Kidney capillary endothelial cell (primary cell): ENCODE data around the gene TRMT44.
"Not testable (repeated sequence)": the region's sequence is repeated elsewhere in the genome, so short reads cannot be mapped to it uniquely, and the experiment has no call there.

ENCODE experiments used
- DNase-seq: peaks from one replicate; pipeline ENCODE4 v3.0.0-alpha.2; 2018; ENCODE audit warnings: low spot score

The TRMT44 gene

GRCh38 chr4:8440492-8441311 lies at the start of gene TRMT44, which contains the start of gene ACOX3:
TSS of gene TRMT44 (plus strand) at chr4:8440777. CDS start at chr4:8440823, 46 bp downstream.
TSS of gene ACOX3 (minus strand) at chr4:8440723. CDS start at chr4:8416521, 24,202 bp downstream.
- peak; percentile 89 for DNase-seq

- no peak for DNase-seq
Measured at GRCh38 chr4:8391071-8391470, 49.5 kb upstream of the TRMT44 start.

- DNase-seq = peak; percentile 85
Measured at GRCh38 chr4:8391972-8392371, 48.6 kb upstream of the TRMT44 start.

GRCh38 chr4:8392591-8393190 lies 47.9 kb upstream of the TRMT44 start:
- DNase-seq = no peak

GRCh38 chr4:8393593-8394038 lies 47.0 kb upstream of the TRMT44 start:
- DNase-seq = peak; percentile 89

GRCh38 chr4:8394061-8394519 lies 46.5 kb upstream of the TRMT44 start:
- no peak for DNase-seq

- no peak for DNase-seq
Measured at GRCh38 chr4:8394806-8395205, 45.8 kb upstream of the TRMT44 start.

- DNase-seq = no peak
Measured at GRCh38 chr4:8395504-8396296, 44.9 kb upstream of the TRMT44 start.

- no peak for DNase-seq
Measured at GRCh38 chr4:8396762-8397406, 43.7 kb upstream of the TRMT44 start.

GRCh38 chr4:8398347-8398746 lies 42.2 kb upstream of the TRMT44 start:
- no peak for DNase-seq

- no peak for DNase-seq
Measured at GRCh38 chr4:8399298-8399697, 41.3 kb upstream of the TRMT44 start.

- DNase-seq = no peak
Measured at GRCh38 chr4:8400632-8401325, 39.8 kb upstream of the TRMT44 start.

GRCh38 chr4:8401665-8402064 lies 38.9 kb upstream of the TRMT44 start:
- DNase-seq = no peak

- DNase-seq = no peak
Measured at GRCh38 chr4:8402181-8402597, 38.4 kb upstream of the TRMT44 start.

GRCh38 chr4:8402640-8403039 lies 37.9 kb upstream of the TRMT44 start:
- peak; percentile 28 for DNase-seq

- peak; percentile 83 for DNase-seq
Measured at GRCh38 chr4:8403173-8403753, 37.3 kb upstream of the TRMT44 start.

- no peak for DNase-seq
Measured at GRCh38 chr4:8403976-8404375, 36.6 kb upstream of the TRMT44 start.

- no peak for DNase-seq
Measured at GRCh38 chr4:8404791-8405515, 35.6 kb upstream of the TRMT44 start.

- no peak for DNase-seq
Measured at GRCh38 chr4:8405516-8405875, 35.1 kb upstream of the TRMT44 start.

- not testable (repeated sequence) for DNase-seq
Measured at GRCh38 chr4:8406887-8407286, 33.7 kb upstream of the TRMT44 start.
